A549 (cell line): Measurements from ENCODE around the gene STK26. TPM values are rescaled to one million over a fixed set of nuclear protein-coding genes. Genes with fewer than 3 reads are reported as not detected.
"Not testable (repeated sequence)": the region's sequence is repeated elsewhere in the genome, so short reads cannot be mapped to it uniquely, and the experiment has no call there.

ENCODE experiments used
- ATAC-seq, 2 experiments: fragments of 200-7000 bp in 1 of 2; fragments of >200 bp in 1 of 2; cut with Nextera tagmentation in 1 of 2; cut with Tn5 transposase in 1 of 2; 3 replicates each; pipeline versions ENCODE4 v1.8.0 to v1.9.1; 2018 to 2020; ENCODE audit warnings: mild to moderate bottlenecking in 1 of 2, moderate library complexity in 1 of 2
- CTCF ChIA-PET: fragments of 300-600 bp; sonication (Branson Sonifier 250); formaldehyde crosslinking; extraction: SDS; loops from one replicate; lab custom pipeline; 2021; ENCODE audit warnings: antibody characterized with exemption, inconsistent platforms; lab: Yijun Ruan, JAX
- POLR2A ChIA-PET: fragments of 350-600 bp; formaldehyde crosslinking; extraction: SDS; loops from one replicate; lab custom pipeline; 2021; ENCODE audit warnings: antibody characterized with exemption, inconsistent platforms; lab: Yijun Ruan, JAX
- DNase-seq, 2 experiments: peaks; one replicate each; pipeline versions ENCODE4 v3.0.0 to v3.0.0-alpha.2; 2011 to 2016; ENCODE audit warnings: low read depth in 1 of 2, low spot score in 1 of 2
- FAIRE-seq: peaks from 2 replicates; lab custom pipeline; 2011; peaks lifted over from hg19 to GRCh38; lab: Jason Lieb, UNC
- H3K27ac ChIP-seq, 2 experiments: fragments of >200 bp; sonication (Bioruptor Twin); formaldehyde crosslinking; 3 replicates each; pipeline ENCODE4 v1.5.1; 2016 to 2017
- H3K4me1 ChIP-seq: fragments of >200 bp; sonication (Bioruptor Twin); formaldehyde crosslinking; 3 replicates; pipeline ENCODE4 v1.6.1; 2016
- H3K4me2 ChIP-seq: fragments of >200 bp; sonication (Bioruptor Twin); formaldehyde crosslinking; 3 replicates; pipeline ENCODE4 v1.6.1; 2016
- H3K4me3 ChIP-seq: fragments of >200 bp; sonication (Bioruptor Twin); formaldehyde crosslinking; 3 replicates; pipeline ENCODE4 v1.5.1; 2016
- H3K9me3 ChIP-seq: fragments of >200 bp; sonication (Bioruptor Twin); formaldehyde crosslinking; 3 replicates; pipeline ENCODE4 v1.6.1; 2016
- BHLHE40 ChIP-seq: IDR thresholded peaks from 2 replicates; pipeline ENCODE4 v1.6.1; 2012; ENCODE audit warnings: low read depth, low read length, inconsistent platforms
- CHD4 ChIP-seq: fragments of 200-600 bp; sonication (generic); IDR thresholded peaks from 2 replicates; pipeline ENCODE4 v1.6.1; 2016; ENCODE audit warnings: antibody characterized with exemption, mild to moderate bottlenecking, borderline replicate concordance
- EHF ChIP-seq: fragments of 250-450 bp; sonication (Bioruptor Pico); IDR thresholded peaks from 2 replicates; pipeline ENCODE4 v1.5.0; 2020; ENCODE audit warnings: mild to moderate bottlenecking
- HDAC2 ChIP-seq: fragments of 200-600 bp; sonication (generic); IDR thresholded peaks from 2 replicates; pipeline ENCODE4 v1.6.1; 2016
- HOXB5 ChIP-seq: fragments of 250-450 bp; sonication (Bioruptor Pico); IDR thresholded peaks from 2 replicates; pipeline ENCODE4 v1.5.0; 2020; ENCODE audit warnings: mild to moderate bottlenecking, moderate library complexity
- KDM5A ChIP-seq: fragments of 200-600 bp; sonication (generic); IDR thresholded peaks from 2 replicates; pipeline ENCODE4 v1.6.1; 2016; ENCODE audit warnings: antibody characterized with exemption, mild to moderate bottlenecking
- NFE2L2 ChIP-seq: fragments of 150-350 bp; conservative IDR thresholded peaks from 2 replicates; pipeline ENCODE4 v1.6.1; 2014; ENCODE audit warnings: low read length
- PHF8 ChIP-seq: fragments of 200-600 bp; sonication (generic); IDR thresholded peaks from 2 replicates; pipeline ENCODE4 v1.6.1; 2016; ENCODE audit warnings: low read depth, mild to moderate bottlenecking, antibody characterized with exemption, moderate library complexity, borderline replicate concordance
- POLR2AphosphoS2 ChIP-seq: conservative IDR thresholded peaks from 2 replicates; pipeline ENCODE4 v1.6.1; 2012; ENCODE audit warnings: low read length, improper control_type of control experiment, inconsistent platforms
- REST ChIP-seq: fragments of 200-600 bp; sonication (generic); IDR thresholded peaks from 2 replicates; pipeline ENCODE4 v1.6.1; 2016; ENCODE audit warnings: antibody characterized with exemption, mild to moderate bottlenecking, moderate library complexity
- SMC3 ChIP-seq: fragments of >200 bp; sonication (Bioruptor Twin); formaldehyde crosslinking; IDR thresholded peaks from 3 replicates; pipeline ENCODE4 v1.6.1; 2018; ENCODE audit warnings: inconsistent platforms
- SREBF2 ChIP-seq: fragments of 450-650 bp; IDR thresholded peaks from 2 replicates; pipeline ENCODE4 v1.6.1; 2014; ENCODE audit warnings: mild to moderate bottlenecking, moderate library complexity
- ZFP36 ChIP-seq: fragments of 450-650 bp; IDR thresholded peaks from 2 replicates; pipeline ENCODE4 v1.6.1; 2014; ENCODE audit warnings: borderline replicate concordance; ENCODE audit not compliant: partially characterized antibody
- WGBS: methylation state at CpG from one replicate; pipeline ENCODE4 v1.1.6; 2017; ENCODE audit errors: missing lambda C conversion rate; 5-methylcytosine and 5-hydroxymethylcytosine counted together
- polyA plus RNA-seq, 4 experiments: library from polyadenylated mRNA; depleted of rRNA in 3 of 4; stranded (reverse); fragments of >200 nt; fragmentation: RNase III in 1 of 4; extraction: RNeasy Plus Mini Kit Qiagen cat#74134 plus additional on column Dnase treatment in 1 of 4; gene quantifications; 2 replicates in 3 of 4; 3 replicates in 1 of 4; pipeline ENCODE4 v1.2.3, GENCODE V29; 2011 to 2017
- TF ChIP-seq, protein P1 (sequence below): fragments of 150-350 bp; IDR thresholded peaks from 2 replicates; pipeline ENCODE4 v1.6.1; 2014; ENCODE audit warnings: low read depth, mild to moderate bottlenecking, low read length
- TF ChIP-seq, protein P2 (sequence below): fragments of 450-650 bp; IDR thresholded peaks from 2 replicates; pipeline ENCODE4 v1.6.1; 2014; ENCODE audit warnings: antibody characterized with exemption

Gene STK26
- polyA plus RNA-seq, 2 of the 4 experiments (the other 2 are of a cell fraction): 11.5 to 23.9 TPM

DNA sequence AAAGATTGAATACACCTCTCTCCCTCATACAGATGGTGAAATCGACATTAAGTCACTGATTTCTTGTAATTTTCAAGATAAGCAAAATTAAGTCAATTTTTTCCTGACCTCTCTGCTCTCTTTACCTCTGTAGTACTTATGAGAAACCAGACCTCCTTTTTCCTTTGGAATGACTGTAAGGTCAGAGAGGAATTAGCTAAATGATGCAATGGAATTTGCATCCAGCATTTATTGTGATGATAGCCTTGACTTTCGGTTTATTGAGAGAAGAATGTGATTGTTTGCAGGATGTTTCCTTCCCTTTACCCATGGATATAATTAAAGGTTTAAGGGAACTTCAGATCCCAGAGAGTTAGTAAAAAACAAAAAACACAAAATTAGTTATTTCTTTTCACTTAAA is 22.4 kb downstream of the STK26 start:
- POLR2A ChIA-PET: no interaction called here
- FAIRE-seq: no peak
- 48% methylated on average over 2 of the region's 2 CpGs for WGBS
- Histone ChIP-seq H3K4me2 (no peak overlapping the region), H3K27ac (no peak overlapping the region), H3K9me3 (no peaks in the 10 kb centered on the region), H3K4me3 (no peak overlapping the region), H3K4me1 (no peaks in the 10 kb centered on the region)
- CTCF ChIA-PET: no interaction called here
- ATAC-seq: no peak
- TF ChIP-seq NFE2L2: no peak
- no peak for TF ChIP-seq EHF (CRISPR knock-in tag)
- DNase-seq: no peak

- no peak overlapping the region for H3K27ac ChIP-seq
- TF ChIP-seq PHF8 (no peak), REST (no peak), POLR2AphosphoS2 (no peak), HDAC2 (no peak), BHLHE40 (no peak)
- H3K9me3 ChIP-seq: no peaks in the 10 kb centered on the region
- no peak overlapping the region for H3K4me3 ChIP-seq
- DNase-seq: no peak
- CTCF ChIA-PET: no interaction called here
- no peak for ATAC-seq
- no peak for FAIRE-seq
- WGBS: 59% methylated on average over 2 of the region's 2 CpGs
- H3K4me2 ChIP-seq: no peak overlapping the region
- no peaks in the 10 kb centered on the region for H3K4me1 ChIP-seq
- POLR2A ChIA-PET: no interaction called here
Measured at GRCh38 chrX:132046533-132046932, 23.4 kb downstream of the STK26 start.

- FAIRE-seq, ATAC-seq: not testable (repeated sequence)
Measured at GRCh38 chrX:132051778-132052177, 28.7 kb downstream of the STK26 start.

DNA sequence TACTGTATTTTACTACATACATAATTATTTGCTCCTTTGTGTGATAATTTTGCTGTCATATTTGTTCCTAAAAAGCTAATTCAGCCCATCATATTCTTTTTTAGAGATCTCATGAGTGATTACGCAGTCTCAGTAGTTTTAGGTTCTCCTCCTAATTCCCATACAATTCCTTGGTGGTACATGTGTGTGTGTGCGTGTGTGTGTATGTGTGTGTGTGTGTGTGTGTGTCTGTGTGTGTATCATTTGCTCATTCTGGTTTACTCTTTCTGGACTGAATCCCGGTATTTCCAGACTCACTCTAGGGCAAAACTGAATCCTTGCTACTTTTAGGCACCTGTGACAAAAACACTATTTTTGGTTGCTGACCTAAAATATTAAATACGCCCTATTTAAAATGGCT is 34.9 kb downstream of the STK26 start:
- H3K4me1 ChIP-seq: no peaks in the 10 kb centered on the region
- 76% methylated on average over 4 of the region's 4 CpGs for WGBS
- ChIA-PET POLR2A (no interaction called here), CTCF (no interaction called here)
- FAIRE-seq (no peak), ATAC-seq (no peak), DNase-seq (no peak)
- H3K4me3 ChIP-seq: no peak overlapping the region
- H3K27ac ChIP-seq: no peak overlapping the region
- TF ChIP-seq KDM5A: no peak
- no peaks in the 10 kb centered on the region for H3K9me3 ChIP-seq
- H3K4me2 ChIP-seq: no peak overlapping the region

More at GRCh38 chrX:132051778-132052177, 28.7 kb downstream of the STK26 start:
- H3K4me3 ChIP-seq, POLR2A ChIA-PET, H3K27ac ChIP-seq, DNase-seq, CTCF ChIA-PET, H3K9me3 ChIP-seq, H3K4me2 ChIP-seq, H3K4me1 ChIP-seq: not testable (repeated sequence)

DNA sequence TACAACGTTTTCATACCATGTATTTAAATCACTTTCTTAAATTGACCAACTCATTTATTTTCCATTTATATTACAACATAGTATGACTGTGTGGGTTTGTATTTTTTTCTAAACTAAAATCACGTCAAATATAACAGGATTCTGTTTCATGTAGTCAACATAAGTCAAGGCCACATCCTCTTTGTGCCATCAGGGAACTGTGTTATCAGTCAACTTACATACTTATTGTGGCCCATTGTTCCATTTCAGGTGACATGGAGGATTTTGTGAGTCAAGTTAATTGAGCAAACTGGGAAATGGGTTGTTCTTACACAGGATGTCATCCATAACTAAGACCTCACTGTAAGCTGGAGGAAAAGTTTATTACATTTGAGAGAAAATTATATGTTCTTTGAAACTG is 35.9 kb downstream of the STK26 start:
- no peak overlapping the region for H3K4me3 ChIP-seq
- no peaks in the 10 kb centered on the region for H3K4me1 ChIP-seq
- TF ChIP-seq, protein P1, sequence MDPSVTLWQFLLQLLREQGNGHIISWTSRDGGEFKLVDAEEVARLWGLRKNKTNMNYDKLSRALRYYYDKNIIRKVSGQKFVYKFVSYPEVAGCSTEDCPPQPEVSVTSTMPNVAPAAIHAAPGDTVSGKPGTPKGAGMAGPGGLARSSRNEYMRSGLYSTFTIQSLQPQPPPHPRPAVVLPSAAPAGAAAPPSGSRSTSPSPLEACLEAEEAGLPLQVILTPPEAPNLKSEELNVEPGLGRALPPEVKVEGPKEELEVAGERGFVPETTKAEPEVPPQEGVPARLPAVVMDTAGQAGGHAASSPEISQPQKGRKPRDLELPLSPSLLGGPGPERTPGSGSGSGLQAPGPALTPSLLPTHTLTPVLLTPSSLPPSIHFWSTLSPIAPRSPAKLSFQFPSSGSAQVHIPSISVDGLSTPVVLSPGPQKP: no peak
- TF ChIP-seq ZFP36: no peak
- TF ChIP-seq SMC3: no peak
- TF ChIP-seq EHF (CRISPR knock-in tag): no peak
- TF ChIP-seq PHF8: no peak
- TF ChIP-seq BHLHE40: no peak
- TF ChIP-seq, protein P2, sequence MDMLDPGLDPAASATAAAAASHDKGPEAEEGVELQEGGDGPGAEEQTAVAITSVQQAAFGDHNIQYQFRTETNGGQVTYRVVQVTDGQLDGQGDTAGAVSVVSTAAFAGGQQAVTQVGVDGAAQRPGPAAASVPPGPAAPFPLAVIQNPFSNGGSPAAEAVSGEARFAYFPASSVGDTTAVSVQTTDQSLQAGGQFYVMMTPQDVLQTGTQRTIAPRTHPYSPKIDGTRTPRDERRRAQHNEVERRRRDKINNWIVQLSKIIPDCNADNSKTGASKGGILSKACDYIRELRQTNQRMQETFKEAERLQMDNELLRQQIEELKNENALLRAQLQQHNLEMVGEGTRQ: no peak
- TF ChIP-seq SREBF2: no peak
- no peak for TF ChIP-seq CHD4
- TF ChIP-seq POLR2AphosphoS2: no peak
- TF ChIP-seq HOXB5 (CRISPR knock-in tag): no peak
- 50% methylated on average over 2 of the region's 2 CpGs for WGBS
- no peak for DNase-seq
- no peak for ATAC-seq
- H3K4me2 ChIP-seq: no peak overlapping the region
- no peaks in the 10 kb centered on the region for H3K9me3 ChIP-seq
- ChIA-PET CTCF (no interaction called here), POLR2A (no interaction called here)
- FAIRE-seq: no peak
- H3K27ac ChIP-seq: no peak overlapping the region
